ENCODE data around the gene SMYD3.

Gene SMYD3

GRCh38 chr1:246304484-246305259 is 202.4 kb downstream of the SMYD3 start:
- Histone ChIP-seq H3K27ac (no peak overlapping the region), H3K4me3 (no peak overlapping the region)
- TF ChIP-seq, protein P1, sequence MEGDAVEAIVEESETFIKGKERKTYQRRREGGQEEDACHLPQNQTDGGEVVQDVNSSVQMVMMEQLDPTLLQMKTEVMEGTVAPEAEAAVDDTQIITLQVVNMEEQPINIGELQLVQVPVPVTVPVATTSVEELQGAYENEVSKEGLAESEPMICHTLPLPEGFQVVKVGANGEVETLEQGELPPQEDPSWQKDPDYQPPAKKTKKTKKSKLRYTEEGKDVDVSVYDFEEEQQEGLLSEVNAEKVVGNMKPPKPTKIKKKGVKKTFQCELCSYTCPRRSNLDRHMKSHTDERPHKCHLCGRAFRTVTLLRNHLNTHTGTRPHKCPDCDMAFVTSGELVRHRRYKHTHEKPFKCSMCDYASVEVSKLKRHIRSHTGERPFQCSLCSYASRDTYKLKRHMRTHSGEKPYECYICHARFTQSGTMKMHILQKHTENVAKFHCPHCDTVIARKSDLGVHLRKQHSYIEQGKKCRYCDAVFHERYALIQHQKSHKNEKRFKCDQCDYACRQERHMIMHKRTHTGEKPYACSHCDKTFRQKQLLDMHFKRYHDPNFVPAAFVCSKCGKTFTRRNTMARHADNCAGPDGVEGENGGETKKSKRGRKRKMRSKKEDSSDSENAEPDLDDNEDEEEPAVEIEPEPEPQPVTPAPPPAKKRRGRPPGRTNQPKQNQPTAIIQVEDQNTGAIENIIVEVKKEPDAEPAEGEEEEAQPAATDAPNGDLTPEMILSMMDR (IDR thresholded peaks at IDR 0.05): no peak
- no peak for DNase-seq (ENCODE audit: low spot score)

- TF ChIP-seq, protein P1 (IDR thresholded peaks at IDR 0.05): no peak
- H3K27ac ChIP-seq: no peak overlapping the region
- no peak overlapping the region for H3K4me3 ChIP-seq
- DNase-seq (ENCODE audit: low spot score): no peak
Measured at GRCh38 chr1:246302711-246303317, 204.3 kb downstream of the SMYD3 start.

- H3K4me3 ChIP-seq: no peak overlapping the region
- DNase-seq (ENCODE audit: low spot score): no peak
- TF ChIP-seq, protein P1 (IDR thresholded peaks at IDR 0.05): no peak
- no peak overlapping the region for H3K27ac ChIP-seq
Measured at GRCh38 chr1:246302251-246302625, 204.8 kb downstream of the SMYD3 start.

- no peak overlapping the region for H3K4me3 ChIP-seq
- DNase-seq (ENCODE audit: low spot score): no peak
- TF ChIP-seq, protein P1 (IDR thresholded peaks at IDR 0.05): no peak
- H3K27ac ChIP-seq: no peak overlapping the region
Measured at GRCh38 chr1:246301553-246302250, 205.4 kb downstream of the SMYD3 start.

DNA sequence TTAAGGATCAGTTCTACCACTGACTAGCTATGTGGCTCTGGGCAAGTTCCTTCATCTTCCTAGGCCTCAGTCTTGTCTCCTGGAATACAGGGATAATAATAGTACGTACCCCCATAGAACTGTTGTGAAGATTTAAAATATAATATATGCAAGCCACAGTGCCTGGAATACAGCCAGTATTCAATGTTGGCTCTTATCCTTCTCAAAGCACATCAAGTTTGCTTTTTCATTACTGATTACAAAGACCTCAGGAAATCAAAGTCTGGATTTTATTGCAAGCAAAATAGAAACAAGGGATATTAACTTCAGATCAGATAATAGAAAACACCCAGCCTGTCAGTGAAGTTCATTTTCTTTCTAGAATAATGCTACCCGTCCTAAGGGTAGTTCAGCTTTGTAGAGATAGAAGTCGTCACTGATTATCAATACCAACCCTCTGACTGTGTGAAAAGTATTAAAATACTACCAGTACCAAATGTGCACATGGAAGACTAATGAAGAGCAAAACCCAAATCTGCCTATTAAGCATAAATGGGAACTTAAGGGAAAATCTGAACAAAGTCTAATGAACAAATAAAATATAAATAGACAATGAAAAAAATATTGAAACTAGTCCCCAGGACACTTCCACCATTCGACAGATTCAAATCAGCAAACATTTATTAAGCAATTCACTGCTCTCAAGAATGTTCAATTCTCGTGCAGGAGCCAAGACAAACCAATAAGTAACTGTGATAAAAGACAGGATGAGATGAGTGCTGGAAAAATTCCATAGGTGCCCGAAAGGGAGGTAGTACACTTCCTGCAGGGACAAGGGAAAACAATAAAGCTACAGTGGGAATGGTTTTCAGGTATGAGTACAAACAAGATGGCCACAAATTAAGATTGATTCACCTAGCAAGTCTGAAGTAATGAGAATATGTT is 206.2 kb downstream of the SMYD3 start:
- H3K4me3 ChIP-seq: no peak overlapping the region
- H3K27ac ChIP-seq: no peak overlapping the region
- no peak for DNase-seq (ENCODE audit: low spot score)
- TF ChIP-seq, protein P1 (IDR thresholded peaks at IDR 0.05): no peak

Measured in coronary artery (tissue), 2 donors.